HCT116 (cell line): ENCODE results near the gene MAP3K5. TPM values are rescaled to one million over a fixed set of nuclear protein-coding genes. Genes with fewer than 3 reads are reported as not detected.

ENCODE experiments used
- ATAC-seq: fragments of 200-7000 bp; cut with Tn5 transposase; 2 replicates; pipeline ENCODE4 v1.9.1; 2020; ENCODE audit warnings: mild to moderate bottlenecking, moderate library complexity
- BruUV-seq: library from RNA; stranded (reverse); fragments of 400-500 nt; replicated peaks from 2 replicates; lab custom pipeline; 2021; lab: Mats Ljungman, UMichigan
- CTCF ChIA-PET: fragments of 300-600 bp; sonication (Branson Sonifier 250); formaldehyde crosslinking; loops from one replicate; lab custom pipeline; 2021; ENCODE audit warnings: antibody characterized with exemption; lab: Charles Lee
- POLR2A ChIA-PET: fragments of 300-600, 350-600 bp; sonication (Branson Sonifier 250); formaldehyde crosslinking; loops from one replicate; lab custom pipeline; 2021; ENCODE audit warnings: antibody characterized with exemption; lab: Charles Lee
- RAD21 ChIA-PET, 2 experiments: fragments of 300-600 bp; sonication (Branson Sonifier 250); formaldehyde crosslinking; loops; one replicate each; lab custom pipeline; 2023; ENCODE audit warnings: low total read pairs in 2 of 2; ENCODE audit not compliant: uncharacterized antibody in 2 of 2, unreplicated experiment in 2 of 2, low non-redundant PET in 1 of 2; lab: Charles Lee
- DNase-seq: peaks from one replicate; pipeline ENCODE4 v3.0.0-alpha.2; 2010; ENCODE audit warnings: low read depth, low spot score
- H2AFZ ChIP-seq: fragments of 200-600 bp; shearing (Covaris generic), sonication (generic); 2 replicates; pipeline ENCODE4 v1.6.1; 2017; ENCODE audit warnings: low read depth, mixed run types, mixed read lengths, antibody characterized with exemption, low read length; ENCODE audit not compliant: poor library complexity, severe bottlenecking
- H3K27ac ChIP-seq: 2 replicates; pipeline ENCODE4 v1.5.1; 2012; ENCODE audit warnings: low read depth, low read length
- H3K27me3 ChIP-seq: fragments of 200-600 bp; sonication (generic); 2 replicates; pipeline ENCODE4 v1.6.1; 2016; ENCODE audit warnings: mixed run types, low read length, mixed read lengths; ENCODE audit not compliant: insufficient read depth
- H3K36me3 ChIP-seq, 2 experiments: fragments of 200-500 bp in 1 of 2; fragments of 200-600 bp in 1 of 2; sonication (Bioruptor generic) in 1 of 2; sonication (generic) in 1 of 2; 2 replicates each; pipeline versions ENCODE4 v1.5.1 to v1.6.1; 2014 to 2016; ENCODE audit warnings: low read length in 2 of 2, inconsistent platforms in 1 of 2, mixed read lengths in 1 of 2, mixed run types in 1 of 2; ENCODE audit not compliant: insufficient read depth in 2 of 2, control insufficient read depth in 1 of 2
- H3K4me1 ChIP-seq, 2 experiments: fragments of 200-600 bp in 1 of 2; sonication (generic) in 1 of 2; 2 replicates each; pipeline versions ENCODE4 v1.5.1 to v1.6.1; 2012 to 2017; ENCODE audit warnings: low read length in 2 of 2, inconsistent platforms in 1 of 2, mild to moderate bottlenecking in 1 of 2, mixed read lengths in 1 of 2, mixed run types in 1 of 2, moderate library complexity in 1 of 2; ENCODE audit not compliant: insufficient read depth in 2 of 2, control insufficient read depth in 1 of 2
- H3K4me2 ChIP-seq: fragments of 200-600 bp; sonication (generic); 2 replicates; pipeline ENCODE4 v1.6.1; 2017; ENCODE audit warnings: mixed run types, low read length, mixed read lengths
- H3K4me3 ChIP-seq, 2 experiments: fragments of 200-600 bp in 1 of 2; sonication (generic) in 1 of 2; replicated peaks in 1 of 2; 2 replicates each; pipeline ENCODE4 v1.5.1; 2011 to 2016; ENCODE audit warnings: low read length in 2 of 2, control low read depth in 1 of 2, low read depth in 1 of 2, mild to moderate bottlenecking in 1 of 2, mixed read lengths in 1 of 2, mixed run types in 1 of 2
- H3K79me2 ChIP-seq: fragments of 200-600 bp; sonication (generic); 2 replicates; pipeline ENCODE4 v1.6.1; 2017; ENCODE audit warnings: mild to moderate bottlenecking, mixed run types, low read length, moderate library complexity, mixed read lengths; ENCODE audit not compliant: insufficient read depth
- H3K9ac ChIP-seq: fragments of 200-600 bp; sonication (generic); 2 replicates; pipeline ENCODE4 v1.6.1; 2016; ENCODE audit warnings: low read length, mixed read lengths
- H3K9me2 ChIP-seq: fragments of 200-600 bp; sonication (generic), shearing (Covaris generic); 2 replicates; pipeline ENCODE4 v1.6.1; 2017; ENCODE audit warnings: mixed run types, mild to moderate bottlenecking, moderate library complexity; ENCODE audit not compliant: insufficient read depth
- H3K9me3 ChIP-seq, 2 experiments: fragments of 200-500 bp in 1 of 2; fragments of 200-600 bp in 1 of 2; sonication (Bioruptor generic) in 1 of 2; sonication (generic) in 1 of 2; 2 replicates each; pipeline ENCODE4 v1.6.1; 2014 to 2017; ENCODE audit warnings: low read length in 2 of 2, mixed read lengths in 2 of 2, inconsistent platforms in 1 of 2, low read depth in 1 of 2, mild to moderate bottlenecking in 1 of 2, mixed run types in 1 of 2, moderate library complexity in 1 of 2; ENCODE audit not compliant: control insufficient read depth in 1 of 2, insufficient read depth in 1 of 2
- H4K20me1 ChIP-seq: fragments of 200-600 bp; sonication (generic), shearing (Covaris generic); 2 replicates; pipeline ENCODE4 v1.6.1; 2017; ENCODE audit warnings: mixed run types, mild to moderate bottlenecking, moderate library complexity; ENCODE audit not compliant: insufficient read depth
- CBX3 ChIP-seq: IDR thresholded peaks from 2 replicates; pipeline ENCODE4 v1.6.1; 2012; ENCODE audit warnings: low read depth
- CEBPB ChIP-seq: IDR thresholded peaks from 2 replicates; pipeline ENCODE4 v1.6.1; 2012; ENCODE audit warnings: low read depth
- EGR1 ChIP-seq: IDR thresholded peaks from 2 replicates; pipeline ENCODE4 v1.6.1; 2012; ENCODE audit warnings: low read depth
- ELF1 ChIP-seq: IDR thresholded peaks from 2 replicates; pipeline ENCODE4 v1.6.1; 2012; ENCODE audit warnings: low read depth, borderline replicate concordance
- EZH2 ChIP-seq: fragments of 200-600 bp; sonication (generic); IDR thresholded peaks from 2 replicates; pipeline ENCODE4 v1.6.1; 2017; ENCODE audit warnings: antibody characterized with exemption, mixed run types
- EZH2phosphoT487 ChIP-seq: fragments of 200-600 bp; IDR thresholded peaks from 2 replicates; pipeline ENCODE4 v1.6.1; 2018; ENCODE audit warnings: antibody characterized with exemption, borderline replicate concordance
- FOSL1 ChIP-seq: IDR thresholded peaks from 2 replicates; pipeline ENCODE4 v1.6.1; 2012; ENCODE audit warnings: low read depth
- JUND ChIP-seq: IDR thresholded peaks from 2 replicates; pipeline ENCODE4 v1.6.1; 2012
- MAX ChIP-seq: IDR thresholded peaks from 2 replicates; pipeline ENCODE4 v1.6.1; 2012
- RAD21 ChIP-seq: IDR thresholded peaks from 2 replicates; pipeline ENCODE4 v1.6.1; 2012; ENCODE audit warnings: low read depth, mild to moderate bottlenecking
- REST ChIP-seq: IDR thresholded peaks from 2 replicates; pipeline ENCODE4 v1.6.1; 2012; ENCODE audit warnings: low read depth
- SIN3A ChIP-seq: IDR thresholded peaks from 2 replicates; pipeline ENCODE4 v1.6.1; 2012; ENCODE audit warnings: low read depth
- SP1 ChIP-seq: IDR thresholded peaks from 2 replicates; pipeline ENCODE4 v1.6.1; 2012; ENCODE audit warnings: low read depth
- SRF ChIP-seq: IDR thresholded peaks from 2 replicates; pipeline ENCODE4 v1.6.1; 2012; ENCODE audit warnings: low read depth
- TCF7L2 ChIP-seq: IDR thresholded peaks from 2 replicates; pipeline ENCODE4 v1.7.0; 2011; ENCODE audit warnings: borderline replicate concordance, inconsistent platforms; ENCODE audit not compliant: insufficient read depth, insufficient read length; ENCODE audit errors: extremely low read depth
- YY1 ChIP-seq: IDR thresholded peaks from 2 replicates; pipeline ENCODE4 v1.6.1; 2011; ENCODE audit warnings: low read length, low read depth, moderate library complexity, mild to moderate bottlenecking; ENCODE audit not compliant: insufficient replicate concordance; ENCODE audit errors: extremely low read depth
- ZBTB33 ChIP-seq: IDR thresholded peaks from 2 replicates; pipeline ENCODE4 v1.6.1; 2011; ENCODE audit warnings: mild to moderate bottlenecking, low read length, moderate library complexity; ENCODE audit not compliant: insufficient replicate concordance; ENCODE audit errors: extremely low read depth
- ZNF274 ChIP-seq: fragments of 200-500 bp; sonication (Bioruptor generic); IDR thresholded peaks from 2 replicates; pipeline ENCODE4 v1.6.1; 2014; ENCODE audit warnings: mild to moderate bottlenecking, low read depth, low read length, inconsistent platforms
- intact Hi-C: fragments of 100-400 bp; cut with micrococcal nuclease; formaldehyde crosslinking; loops from 2 replicates; pipeline ENCODE4 v1.10.0; 2022
- total RNA-seq: library from RNA; stranded (reverse); gene quantifications from one replicate; pipeline ENCODE4 v1.2.1, GENCODE V29; 2021; ENCODE audit not compliant: unreplicated experiment
- TF ChIP-seq, protein P1 (sequence below): IDR thresholded peaks from 2 replicates; pipeline ENCODE4 v1.6.1; 2012

The MAP3K5 gene
- total RNA-seq, 1 experiment from 2014 or later: 11.8 TPM

DNA sequence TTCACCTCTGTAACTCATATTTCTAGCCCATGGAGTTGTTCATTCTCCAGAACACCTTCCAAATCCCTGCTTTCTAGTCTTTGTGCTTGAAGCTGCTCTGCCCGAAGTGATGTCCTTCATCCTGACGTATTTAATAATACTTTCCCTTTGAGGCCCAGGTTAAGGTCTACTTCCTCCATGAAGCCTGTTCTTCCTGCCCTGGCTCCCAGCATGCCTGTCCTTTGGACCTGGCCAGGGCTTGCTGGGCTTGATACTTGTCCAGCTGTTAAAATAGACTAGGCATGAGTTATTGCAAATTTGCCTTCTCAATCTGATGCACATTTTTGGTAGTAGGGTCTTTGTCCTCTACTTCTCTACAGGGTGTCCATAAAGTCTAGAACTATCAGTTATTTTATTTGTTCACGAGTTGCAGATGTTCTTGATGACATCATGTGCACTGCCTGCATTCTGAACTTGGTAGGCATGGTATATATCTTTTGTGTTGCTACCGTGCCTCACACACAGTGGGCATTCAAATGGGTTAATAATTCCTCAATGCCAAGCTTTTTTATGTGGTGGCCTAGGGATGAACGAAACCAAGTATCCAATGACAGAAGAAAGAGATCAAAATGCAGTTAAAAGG, 239.0 kb downstream of the MAP3K5 start:
- Histone ChIP-seq H3K27me3 (no peaks in the 10 kb centered on the region), H3K4me1 (peaks cover 6 to 17% of the 10 kb centered on the region in 2 experiments; a peak in 3 of 4 replicates), H3K4me2 (no peak overlapping the region)
- no peak for ATAC-seq
- no peak for TF ChIP-seq ZBTB33
- TF ChIP-seq TCF7L2: no peak
- TF ChIP-seq JUND: no peak
- TF ChIP-seq SP1: no peak
- no peak for TF ChIP-seq REST
- TF ChIP-seq EZH2: no peak
- TF ChIP-seq CBX3: no peak
- TF ChIP-seq SIN3A: no peak
- no peak for TF ChIP-seq FOSL1
- TF ChIP-seq MAX: no peak
- no peak for TF ChIP-seq ZNF274
- TF ChIP-seq EGR1: no peak
- TF ChIP-seq YY1: no peak
- TF ChIP-seq, protein P1, sequence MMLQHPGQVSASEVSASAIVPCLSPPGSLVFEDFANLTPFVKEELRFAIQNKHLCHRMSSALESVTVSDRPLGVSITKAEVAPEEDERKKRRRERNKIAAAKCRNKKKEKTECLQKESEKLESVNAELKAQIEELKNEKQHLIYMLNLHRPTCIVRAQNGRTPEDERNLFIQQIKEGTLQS: no peak
- TF ChIP-seq ELF1: no peak
- TF ChIP-seq EZH2phosphoT487: no peak
- no peak for TF ChIP-seq CEBPB
- no peak for TF ChIP-seq SRF
- TF ChIP-seq RAD21: no peak
- TF ChIP-seq, all 23 proteins: peak for 0
- ChIA-PET RAD21 (no interaction called here), POLR2A (no interaction called here), CTCF (no interaction called here)
- Histone ChIP-seq H3K9me3 (no peaks in the 10 kb centered on the region), H3K9ac (no peak overlapping the region), H3K36me3 (no peaks in the 10 kb centered on the region), H2AFZ (no peak overlapping the region), H3K27ac (no peak overlapping the region), H4K20me1 (no peaks in the 10 kb centered on the region), H3K79me2 (peaks cover 15% of the 10 kb centered on the region), H3K9me2 (no peaks in the 10 kb centered on the region), H3K4me3 (no peak overlapping the region)
- no TSS peak for BruUV-seq
- intact Hi-C loops: loop anchor here (5.0 to 10.0 kb wide), 2 partner anchors 266 to 1018 kb away; partner anchors contain the start of gene BCLAF1
- DNase-seq: no peak
